HCT116 (cell line): Measurements from ENCODE around the gene CYB561D1. TPM values are rescaled to one million over a fixed set of nuclear protein-coding genes. Genes with fewer than 3 reads are reported as not detected.

ENCODE experiments used
- ATAC-seq: fragments of 200-7000 bp; cut with Tn5 transposase; 2 replicates; pipeline ENCODE4 v1.9.1; 2020; ENCODE audit warnings: mild to moderate bottlenecking, moderate library complexity
- BruUV-seq: library from RNA; stranded (reverse); fragments of 400-500 nt; replicated peaks from 2 replicates; lab custom pipeline; 2021; lab: Mats Ljungman, UMichigan
- CTCF ChIA-PET: fragments of 300-600 bp; sonication (Branson Sonifier 250); formaldehyde crosslinking; loops from one replicate; lab custom pipeline; 2021; ENCODE audit warnings: antibody characterized with exemption; lab: Charles Lee
- POLR2A ChIA-PET: fragments of 300-600, 350-600 bp; sonication (Branson Sonifier 250); formaldehyde crosslinking; loops from one replicate; lab custom pipeline; 2021; ENCODE audit warnings: antibody characterized with exemption; lab: Charles Lee
- RAD21 ChIA-PET, 2 experiments: fragments of 300-600 bp; sonication (Branson Sonifier 250); formaldehyde crosslinking; loops; one replicate each; lab custom pipeline; 2023; ENCODE audit warnings: low total read pairs in 2 of 2; ENCODE audit not compliant: uncharacterized antibody in 2 of 2, unreplicated experiment in 2 of 2, low non-redundant PET in 1 of 2; lab: Charles Lee
- DNase-seq: peaks from one replicate; pipeline ENCODE4 v3.0.0-alpha.2; 2010; ENCODE audit warnings: low read depth, low spot score
- H2AFZ ChIP-seq: fragments of 200-600 bp; shearing (Covaris generic), sonication (generic); 2 replicates; pipeline ENCODE4 v1.6.1; 2017; ENCODE audit warnings: low read depth, mixed run types, mixed read lengths, antibody characterized with exemption, low read length; ENCODE audit not compliant: poor library complexity, severe bottlenecking
- H3K27ac ChIP-seq: 2 replicates; pipeline ENCODE4 v1.5.1; 2012; ENCODE audit warnings: low read depth, low read length
- H3K27me3 ChIP-seq: fragments of 200-600 bp; sonication (generic); 2 replicates; pipeline ENCODE4 v1.6.1; 2016; ENCODE audit warnings: mixed run types, low read length, mixed read lengths; ENCODE audit not compliant: insufficient read depth
- H3K36me3 ChIP-seq, 2 experiments: fragments of 200-500 bp in 1 of 2; fragments of 200-600 bp in 1 of 2; sonication (Bioruptor generic) in 1 of 2; sonication (generic) in 1 of 2; 2 replicates each; pipeline versions ENCODE4 v1.5.1 to v1.6.1; 2014 to 2016; ENCODE audit warnings: low read length in 2 of 2, inconsistent platforms in 1 of 2, mixed read lengths in 1 of 2, mixed run types in 1 of 2; ENCODE audit not compliant: insufficient read depth in 2 of 2, control insufficient read depth in 1 of 2
- H3K4me1 ChIP-seq, 2 experiments: fragments of 200-600 bp in 1 of 2; sonication (generic) in 1 of 2; 2 replicates each; pipeline versions ENCODE4 v1.5.1 to v1.6.1; 2012 to 2017; ENCODE audit warnings: low read length in 2 of 2, inconsistent platforms in 1 of 2, mild to moderate bottlenecking in 1 of 2, mixed read lengths in 1 of 2, mixed run types in 1 of 2, moderate library complexity in 1 of 2; ENCODE audit not compliant: insufficient read depth in 2 of 2, control insufficient read depth in 1 of 2
- H3K4me2 ChIP-seq: fragments of 200-600 bp; sonication (generic); 2 replicates; pipeline ENCODE4 v1.6.1; 2017; ENCODE audit warnings: mixed run types, low read length, mixed read lengths
- H3K4me3 ChIP-seq, 2 experiments: fragments of 200-600 bp in 1 of 2; sonication (generic) in 1 of 2; replicated peaks in 1 of 2; 2 replicates each; pipeline ENCODE4 v1.5.1; 2011 to 2016; ENCODE audit warnings: low read length in 2 of 2, control low read depth in 1 of 2, low read depth in 1 of 2, mild to moderate bottlenecking in 1 of 2, mixed read lengths in 1 of 2, mixed run types in 1 of 2
- H3K79me2 ChIP-seq: fragments of 200-600 bp; sonication (generic); 2 replicates; pipeline ENCODE4 v1.6.1; 2017; ENCODE audit warnings: mild to moderate bottlenecking, mixed run types, low read length, moderate library complexity, mixed read lengths; ENCODE audit not compliant: insufficient read depth
- H3K9ac ChIP-seq: fragments of 200-600 bp; sonication (generic); 2 replicates; pipeline ENCODE4 v1.6.1; 2016; ENCODE audit warnings: low read length, mixed read lengths
- H3K9me2 ChIP-seq: fragments of 200-600 bp; sonication (generic), shearing (Covaris generic); 2 replicates; pipeline ENCODE4 v1.6.1; 2017; ENCODE audit warnings: mixed run types, mild to moderate bottlenecking, moderate library complexity; ENCODE audit not compliant: insufficient read depth
- H3K9me3 ChIP-seq, 2 experiments: fragments of 200-500 bp in 1 of 2; fragments of 200-600 bp in 1 of 2; sonication (Bioruptor generic) in 1 of 2; sonication (generic) in 1 of 2; 2 replicates each; pipeline ENCODE4 v1.6.1; 2014 to 2017; ENCODE audit warnings: low read length in 2 of 2, mixed read lengths in 2 of 2, inconsistent platforms in 1 of 2, low read depth in 1 of 2, mild to moderate bottlenecking in 1 of 2, mixed run types in 1 of 2, moderate library complexity in 1 of 2; ENCODE audit not compliant: control insufficient read depth in 1 of 2, insufficient read depth in 1 of 2
- H4K20me1 ChIP-seq: fragments of 200-600 bp; sonication (generic), shearing (Covaris generic); 2 replicates; pipeline ENCODE4 v1.6.1; 2017; ENCODE audit warnings: mixed run types, mild to moderate bottlenecking, moderate library complexity; ENCODE audit not compliant: insufficient read depth
- CBX3 ChIP-seq: IDR thresholded peaks from 2 replicates; pipeline ENCODE4 v1.6.1; 2012; ENCODE audit warnings: low read depth
- CEBPB ChIP-seq: IDR thresholded peaks from 2 replicates; pipeline ENCODE4 v1.6.1; 2012; ENCODE audit warnings: low read depth
- EGR1 ChIP-seq: IDR thresholded peaks from 2 replicates; pipeline ENCODE4 v1.6.1; 2012; ENCODE audit warnings: low read depth
- ELF1 ChIP-seq: IDR thresholded peaks from 2 replicates; pipeline ENCODE4 v1.6.1; 2012; ENCODE audit warnings: low read depth, borderline replicate concordance
- EZH2 ChIP-seq: fragments of 200-600 bp; sonication (generic); IDR thresholded peaks from 2 replicates; pipeline ENCODE4 v1.6.1; 2017; ENCODE audit warnings: antibody characterized with exemption, mixed run types
- EZH2phosphoT487 ChIP-seq: fragments of 200-600 bp; IDR thresholded peaks from 2 replicates; pipeline ENCODE4 v1.6.1; 2018; ENCODE audit warnings: antibody characterized with exemption, borderline replicate concordance
- FOSL1 ChIP-seq: IDR thresholded peaks from 2 replicates; pipeline ENCODE4 v1.6.1; 2012; ENCODE audit warnings: low read depth
- JUND ChIP-seq: IDR thresholded peaks from 2 replicates; pipeline ENCODE4 v1.6.1; 2012
- POLR2A ChIP-seq: IDR thresholded peaks from 2 replicates; pipeline ENCODE4 v1.7.0; 2011; ENCODE audit warnings: borderline replicate concordance; ENCODE audit not compliant: insufficient read depth, insufficient read length; ENCODE audit errors: extremely low read depth
- POLR2AphosphoS5 ChIP-seq: IDR thresholded peaks from 2 replicates; pipeline ENCODE4 v1.6.1; 2011; ENCODE audit warnings: mild to moderate bottlenecking, low read depth, low read length, moderate library complexity
- RAD21 ChIP-seq: IDR thresholded peaks from 2 replicates; pipeline ENCODE4 v1.6.1; 2012; ENCODE audit warnings: low read depth, mild to moderate bottlenecking
- SIN3A ChIP-seq: IDR thresholded peaks from 2 replicates; pipeline ENCODE4 v1.6.1; 2012; ENCODE audit warnings: low read depth
- SRF ChIP-seq: IDR thresholded peaks from 2 replicates; pipeline ENCODE4 v1.6.1; 2012; ENCODE audit warnings: low read depth
- TCF7L2 ChIP-seq: IDR thresholded peaks from 2 replicates; pipeline ENCODE4 v1.7.0; 2011; ENCODE audit warnings: borderline replicate concordance, inconsistent platforms; ENCODE audit not compliant: insufficient read depth, insufficient read length; ENCODE audit errors: extremely low read depth
- YY1 ChIP-seq: IDR thresholded peaks from 2 replicates; pipeline ENCODE4 v1.6.1; 2011; ENCODE audit warnings: low read length, low read depth, moderate library complexity, mild to moderate bottlenecking; ENCODE audit not compliant: insufficient replicate concordance; ENCODE audit errors: extremely low read depth
- ZNF274 ChIP-seq: fragments of 200-500 bp; sonication (Bioruptor generic); IDR thresholded peaks from 2 replicates; pipeline ENCODE4 v1.6.1; 2014; ENCODE audit warnings: mild to moderate bottlenecking, low read depth, low read length, inconsistent platforms
- intact Hi-C: fragments of 100-400 bp; cut with micrococcal nuclease; formaldehyde crosslinking; loops from 2 replicates; pipeline ENCODE4 v1.10.0; 2022
- total RNA-seq: library from RNA; stranded (reverse); gene quantifications from one replicate; pipeline ENCODE4 v1.2.1, GENCODE V29; 2021; ENCODE audit not compliant: unreplicated experiment
- TF ChIP-seq, protein P1 (sequence below): IDR thresholded peaks from 2 replicates; pipeline ENCODE4 v1.6.1; 2012
- TF ChIP-seq, protein P2 (sequence below): IDR thresholded peaks from 2 replicates; pipeline ENCODE4 v1.6.1; 2012; ENCODE audit warnings: low read depth
- TF ChIP-seq, protein P3 (sequence below): IDR thresholded peaks from 2 replicates; pipeline ENCODE4 v1.6.1; 2011; ENCODE audit warnings: mild to moderate bottlenecking, low read length, moderate library complexity; ENCODE audit not compliant: insufficient replicate concordance; ENCODE audit errors: extremely low read depth
- TF ChIP-seq, protein P4 (sequence below), 3 experiments: fragments of 200-600 bp in 1 of 3; sonication (generic) in 1 of 3; IDR thresholded peaks in 2 of 3; conservative IDR thresholded peaks in 1 of 3; 2 replicates each; pipeline ENCODE4 v1.5.1; 2012 to 2017; ENCODE audit warnings: low read depth in 2 of 3, low read length in 2 of 3, antibody characterized with exemption in 1 of 3, borderline replicate concordance in 1 of 3, control low read depth in 1 of 3, mild to moderate bottlenecking in 1 of 3, mixed read lengths in 1 of 3, mixed run types in 1 of 3, moderate library complexity in 1 of 3; ENCODE audit not compliant: insufficient read depth in 1 of 3

The CYB561D1 gene
- total RNA-seq, 1 experiment from 2014 or later = 5.9 TPM

DNA sequence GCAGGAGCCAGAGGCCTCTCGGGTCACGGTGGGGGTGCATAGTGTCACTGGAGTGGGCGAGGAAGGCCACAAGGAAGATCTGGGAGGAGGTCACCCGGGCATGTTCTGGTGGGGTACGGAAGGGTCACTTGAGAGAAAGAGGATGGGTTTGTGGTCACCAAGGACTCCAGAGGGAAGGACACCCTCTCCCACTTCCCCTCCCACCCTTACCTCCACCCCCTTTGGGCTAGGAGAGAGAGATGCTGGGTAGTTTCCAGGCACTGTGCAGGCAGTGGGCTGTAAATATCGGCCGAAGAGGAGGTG lies 14.9 kb downstream of the CYB561D1 start:
- Histone ChIP-seq H3K9me3 (no peaks in the 10 kb centered on the region), H2AFZ (no peak overlapping the region), H3K36me3 (no peaks in the 10 kb centered on the region), H3K79me2 (no peaks in the 10 kb centered on the region), H3K4me1 (peaks cover 0 to 5% of the 10 kb centered on the region in 2 experiments; a peak in 2 of 4 replicates), H3K4me2 (no peak overlapping the region)
- ATAC-seq = no peak
- ChIA-PET CTCF (no interaction called here), POLR2A (no interaction called here)
- TF ChIP-seq RAD21 (no peak), EZH2 (no peak), TCF7L2 (no peak), SRF (no peak), EGR1 (no peak), JUND (no peak), YY1 (no peak), POLR2A (no peak), SIN3A (no peak), CEBPB (no peak), CBX3 (no peak), FOSL1 (no peak), ELF1 (no peak), EZH2phosphoT487 (no peak), POLR2AphosphoS5 (no peak), ZNF274 (no peak)
- TF ChIP-seq, protein P1, sequence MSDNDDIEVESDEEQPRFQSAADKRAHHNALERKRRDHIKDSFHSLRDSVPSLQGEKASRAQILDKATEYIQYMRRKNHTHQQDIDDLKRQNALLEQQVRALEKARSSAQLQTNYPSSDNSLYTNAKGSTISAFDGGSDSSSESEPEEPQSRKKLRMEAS = no peak
- TF ChIP-seq, protein P2, sequence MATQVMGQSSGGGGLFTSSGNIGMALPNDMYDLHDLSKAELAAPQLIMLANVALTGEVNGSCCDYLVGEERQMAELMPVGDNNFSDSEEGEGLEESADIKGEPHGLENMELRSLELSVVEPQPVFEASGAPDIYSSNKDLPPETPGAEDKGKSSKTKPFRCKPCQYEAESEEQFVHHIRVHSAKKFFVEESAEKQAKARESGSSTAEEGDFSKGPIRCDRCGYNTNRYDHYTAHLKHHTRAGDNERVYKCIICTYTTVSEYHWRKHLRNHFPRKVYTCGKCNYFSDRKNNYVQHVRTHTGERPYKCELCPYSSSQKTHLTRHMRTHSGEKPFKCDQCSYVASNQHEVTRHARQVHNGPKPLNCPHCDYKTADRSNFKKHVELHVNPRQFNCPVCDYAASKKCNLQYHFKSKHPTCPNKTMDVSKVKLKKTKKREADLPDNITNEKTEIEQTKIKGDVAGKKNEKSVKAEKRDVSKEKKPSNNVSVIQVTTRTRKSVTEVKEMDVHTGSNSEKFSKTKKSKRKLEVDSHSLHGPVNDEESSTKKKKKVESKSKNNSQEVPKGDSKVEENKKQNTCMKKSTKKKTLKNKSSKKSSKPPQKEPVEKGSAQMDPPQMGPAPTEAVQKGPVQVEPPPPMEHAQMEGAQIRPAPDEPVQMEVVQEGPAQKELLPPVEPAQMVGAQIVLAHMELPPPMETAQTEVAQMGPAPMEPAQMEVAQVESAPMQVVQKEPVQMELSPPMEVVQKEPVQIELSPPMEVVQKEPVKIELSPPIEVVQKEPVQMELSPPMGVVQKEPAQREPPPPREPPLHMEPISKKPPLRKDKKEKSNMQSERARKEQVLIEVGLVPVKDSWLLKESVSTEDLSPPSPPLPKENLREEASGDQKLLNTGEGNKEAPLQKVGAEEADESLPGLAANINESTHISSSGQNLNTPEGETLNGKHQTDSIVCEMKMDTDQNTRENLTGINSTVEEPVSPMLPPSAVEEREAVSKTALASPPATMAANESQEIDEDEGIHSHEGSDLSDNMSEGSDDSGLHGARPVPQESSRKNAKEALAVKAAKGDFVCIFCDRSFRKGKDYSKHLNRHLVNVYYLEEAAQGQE = no peak
- TF ChIP-seq, protein P3, sequence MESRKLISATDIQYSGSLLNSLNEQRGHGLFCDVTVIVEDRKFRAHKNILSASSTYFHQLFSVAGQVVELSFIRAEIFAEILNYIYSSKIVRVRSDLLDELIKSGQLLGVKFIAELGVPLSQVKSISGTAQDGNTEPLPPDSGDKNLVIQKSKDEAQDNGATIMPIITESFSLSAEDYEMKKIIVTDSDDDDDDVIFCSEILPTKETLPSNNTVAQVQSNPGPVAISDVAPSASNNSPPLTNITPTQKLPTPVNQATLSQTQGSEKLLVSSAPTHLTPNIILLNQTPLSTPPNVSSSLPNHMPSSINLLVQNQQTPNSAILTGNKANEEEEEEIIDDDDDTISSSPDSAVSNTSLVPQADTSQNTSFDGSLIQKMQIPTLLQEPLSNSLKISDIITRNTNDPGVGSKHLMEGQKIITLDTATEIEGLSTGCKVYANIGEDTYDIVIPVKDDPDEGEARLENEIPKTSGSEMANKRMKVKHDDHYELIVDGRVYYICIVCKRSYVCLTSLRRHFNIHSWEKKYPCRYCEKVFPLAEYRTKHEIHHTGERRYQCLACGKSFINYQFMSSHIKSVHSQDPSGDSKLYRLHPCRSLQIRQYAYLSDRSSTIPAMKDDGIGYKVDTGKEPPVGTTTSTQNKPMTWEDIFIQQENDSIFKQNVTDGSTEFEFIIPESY = no peak
- TF ChIP-seq, protein P4, sequence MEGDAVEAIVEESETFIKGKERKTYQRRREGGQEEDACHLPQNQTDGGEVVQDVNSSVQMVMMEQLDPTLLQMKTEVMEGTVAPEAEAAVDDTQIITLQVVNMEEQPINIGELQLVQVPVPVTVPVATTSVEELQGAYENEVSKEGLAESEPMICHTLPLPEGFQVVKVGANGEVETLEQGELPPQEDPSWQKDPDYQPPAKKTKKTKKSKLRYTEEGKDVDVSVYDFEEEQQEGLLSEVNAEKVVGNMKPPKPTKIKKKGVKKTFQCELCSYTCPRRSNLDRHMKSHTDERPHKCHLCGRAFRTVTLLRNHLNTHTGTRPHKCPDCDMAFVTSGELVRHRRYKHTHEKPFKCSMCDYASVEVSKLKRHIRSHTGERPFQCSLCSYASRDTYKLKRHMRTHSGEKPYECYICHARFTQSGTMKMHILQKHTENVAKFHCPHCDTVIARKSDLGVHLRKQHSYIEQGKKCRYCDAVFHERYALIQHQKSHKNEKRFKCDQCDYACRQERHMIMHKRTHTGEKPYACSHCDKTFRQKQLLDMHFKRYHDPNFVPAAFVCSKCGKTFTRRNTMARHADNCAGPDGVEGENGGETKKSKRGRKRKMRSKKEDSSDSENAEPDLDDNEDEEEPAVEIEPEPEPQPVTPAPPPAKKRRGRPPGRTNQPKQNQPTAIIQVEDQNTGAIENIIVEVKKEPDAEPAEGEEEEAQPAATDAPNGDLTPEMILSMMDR (IDR thresholded peaks at IDR 0.05 in 2 of 3, conservative IDR thresholded peaks at IDR 0.05 in 1 of 3; ENCODE audit: borderline replicate concordance in 1 of 3, insufficient read depth in 1 of 3, low read depth in 2 of 3, low read length in 2 of 3) = no peak
- TF ChIP-seq, all 23 proteins: peak for 0
- intact Hi-C loops = no loop called here
- RAD21 ChIA-PET = no interaction called here
- H3K9ac ChIP-seq = no peak overlapping the region
- peaks cover 7% of the 10 kb centered on the region; the same call in 1 of the 2 replicates for H3K27me3 ChIP-seq
- no peak overlapping the region for H3K4me3 ChIP-seq
- no peak for DNase-seq
- no TSS peak for BruUV-seq
- H3K27ac ChIP-seq = no peak overlapping the region
- no peaks in the 10 kb centered on the region; the same call in 1 of the 2 replicates for H3K9me2 ChIP-seq
- no peaks in the 10 kb centered on the region for H4K20me1 ChIP-seq
